ENCODE results near the gene JARID2.

DNA sequence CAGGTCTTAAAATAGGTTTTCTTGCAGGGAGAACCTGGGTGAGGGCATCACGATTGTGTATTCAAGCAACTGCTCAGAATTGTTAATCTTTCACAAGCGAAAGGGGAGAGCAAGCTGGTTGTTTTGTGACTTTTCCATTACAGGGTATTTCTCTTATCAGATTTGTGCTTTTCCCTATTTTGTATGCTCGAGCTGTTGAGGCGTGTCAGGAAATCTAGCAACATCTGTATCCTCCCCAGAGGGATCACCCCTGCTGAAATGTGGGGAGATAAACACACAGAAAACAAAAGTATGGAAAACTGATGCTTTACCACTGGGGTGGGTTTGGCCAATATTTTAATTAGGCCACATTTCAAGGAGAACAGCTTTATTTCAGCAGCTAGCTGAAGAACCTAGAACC lies 230.0 kb downstream of the JARID2 start:
- TF ChIP-seq POLR2A (IDR thresholded peaks at IDR 0.05): no peak
- TF ChIP-seq, protein P1, sequence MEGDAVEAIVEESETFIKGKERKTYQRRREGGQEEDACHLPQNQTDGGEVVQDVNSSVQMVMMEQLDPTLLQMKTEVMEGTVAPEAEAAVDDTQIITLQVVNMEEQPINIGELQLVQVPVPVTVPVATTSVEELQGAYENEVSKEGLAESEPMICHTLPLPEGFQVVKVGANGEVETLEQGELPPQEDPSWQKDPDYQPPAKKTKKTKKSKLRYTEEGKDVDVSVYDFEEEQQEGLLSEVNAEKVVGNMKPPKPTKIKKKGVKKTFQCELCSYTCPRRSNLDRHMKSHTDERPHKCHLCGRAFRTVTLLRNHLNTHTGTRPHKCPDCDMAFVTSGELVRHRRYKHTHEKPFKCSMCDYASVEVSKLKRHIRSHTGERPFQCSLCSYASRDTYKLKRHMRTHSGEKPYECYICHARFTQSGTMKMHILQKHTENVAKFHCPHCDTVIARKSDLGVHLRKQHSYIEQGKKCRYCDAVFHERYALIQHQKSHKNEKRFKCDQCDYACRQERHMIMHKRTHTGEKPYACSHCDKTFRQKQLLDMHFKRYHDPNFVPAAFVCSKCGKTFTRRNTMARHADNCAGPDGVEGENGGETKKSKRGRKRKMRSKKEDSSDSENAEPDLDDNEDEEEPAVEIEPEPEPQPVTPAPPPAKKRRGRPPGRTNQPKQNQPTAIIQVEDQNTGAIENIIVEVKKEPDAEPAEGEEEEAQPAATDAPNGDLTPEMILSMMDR (IDR thresholded peaks at IDR 0.05): no peak

Data from heart left ventricle (tissue), 13 donors.